ENCODE measurements around the gene GRID1.

GRID1 gene

DNA sequence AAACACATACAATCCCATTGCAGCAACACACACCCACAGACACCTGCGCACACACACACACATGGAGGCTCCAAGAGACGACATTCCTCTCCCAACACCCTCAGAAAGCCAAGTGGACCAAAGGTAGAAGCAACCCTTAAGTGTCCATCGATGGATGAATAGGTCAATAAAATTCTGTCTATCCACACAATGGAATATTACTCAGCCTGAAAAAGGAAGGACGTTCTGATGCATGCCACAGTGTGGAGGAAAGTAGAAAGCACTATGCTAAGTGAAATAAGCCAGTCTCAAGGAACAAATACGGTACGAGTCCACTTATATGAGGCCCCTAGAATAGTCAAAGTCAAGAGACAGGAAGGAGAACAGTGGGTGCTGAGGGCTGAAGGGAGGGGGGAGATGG lies 174.4 kb downstream of the GRID1 start:
- whole genome bisulfite sequencing = 85% methylated on average over 6 of the region's 6 CpGs
- no peak overlapping the region for H2BK5ac ChIP-seq (ENCODE audit: low read depth, low read length, poor library complexity, severe bottlenecking)
- no peak overlapping the region for H2BK15ac ChIP-seq (ENCODE audit: low read depth, poor library complexity, severe bottlenecking)
- H3K14ac ChIP-seq (ENCODE audit: low read length in 2 of 2) = no peak overlapping the region
- H4K8ac ChIP-seq (ENCODE audit: low read length) = no peak overlapping the region
- H3K4ac ChIP-seq (ENCODE audit: low read depth in 1 of 2, low read length in 2 of 2) = no peak overlapping the region
- H2AFZ ChIP-seq (ENCODE audit: low read depth, low read length) = no peak overlapping the region
- H3K27ac ChIP-seq (ENCODE audit: low read length, poor library complexity, severe bottlenecking) = no peak overlapping the region
- no peak overlapping the region for H3K4me2 ChIP-seq (ENCODE audit: low read length, poor library complexity, severe bottlenecking)
- no peaks in the 10 kb centered on the region for H3K27me3 ChIP-seq (ENCODE audit: control insufficient read depth in 1 of 2, insufficient read depth in 1 of 2, low read length in 2 of 2)
- no peak overlapping the region for H2BK120ac ChIP-seq (ENCODE audit: low read depth, low read length)
- no peak overlapping the region for H3K18ac ChIP-seq (ENCODE audit: low read depth in 1 of 2, low read length in 2 of 2)
- DNase-seq = no peak
- no peaks in the 10 kb centered on the region for H3K9me3 ChIP-seq (ENCODE audit: control insufficient read depth, low read length)
- H2BK12ac ChIP-seq (ENCODE audit: low read length in 2 of 2) = no peak overlapping the region
- no peaks in the 10 kb centered on the region for H3K36me3 ChIP-seq (ENCODE audit: control insufficient read depth in 1 of 2, insufficient read depth in 2 of 2, low read depth in 1 of 2, low read length in 2 of 2)
- no peak overlapping the region for H3K23ac ChIP-seq (ENCODE audit: low read length in 2 of 2)
- no peak overlapping the region for H4K91ac ChIP-seq (ENCODE audit: low read length)
- H3K4me1 ChIP-seq (ENCODE audit: control insufficient read depth, insufficient read depth, low read depth, low read length) = no peaks in the 10 kb centered on the region
- no peak overlapping the region for H2AK5ac ChIP-seq (ENCODE audit: low read length, severe bottlenecking)
- no peak overlapping the region for H3K9ac ChIP-seq (ENCODE audit: low read length)
- H3K79me1 ChIP-seq (replicated peaks; ENCODE audit: low read length, poor library complexity, severe bottlenecking) = no peaks in the 10 kb centered on the region
- H3K4me3 ChIP-seq (ENCODE audit: insufficient read depth in 1 of 2, low read depth in 1 of 2, low read length in 2 of 2) = no peak overlapping the region

DNA sequence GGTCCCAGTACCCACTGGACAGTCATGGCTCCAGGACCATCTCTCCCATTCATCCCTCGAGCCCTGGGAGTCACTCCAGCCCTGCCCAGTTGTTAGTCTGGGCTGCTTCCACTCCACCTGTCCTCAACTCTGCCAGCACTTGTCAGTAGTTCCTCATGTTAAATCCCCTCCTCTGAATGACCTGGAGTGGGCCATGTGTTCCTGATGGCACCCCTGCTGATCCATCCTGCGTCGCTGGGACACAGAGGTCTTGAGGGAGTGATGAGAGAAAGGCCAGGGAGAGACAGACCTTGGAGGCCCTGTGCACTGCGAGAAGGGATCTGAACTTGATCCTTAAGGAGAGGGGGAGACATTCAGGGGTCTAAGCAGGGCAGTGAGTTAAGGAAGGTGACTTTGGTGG lies 174.9 kb downstream of the GRID1 start:
- no peaks in the 10 kb centered on the region for H3K9me3 ChIP-seq (ENCODE audit: control insufficient read depth, low read length)
- H2BK120ac ChIP-seq (ENCODE audit: low read depth, low read length) = no peak overlapping the region
- H3K4me3 ChIP-seq (ENCODE audit: insufficient read depth in 1 of 2, low read depth in 1 of 2, low read length in 2 of 2) = no peak overlapping the region
- H4K91ac ChIP-seq (ENCODE audit: low read length) = no peak overlapping the region
- no peak overlapping the region for H2BK5ac ChIP-seq (ENCODE audit: low read depth, low read length, poor library complexity, severe bottlenecking)
- DNase-seq = no peak
- H3K23ac ChIP-seq (ENCODE audit: low read length in 2 of 2) = no peak overlapping the region
- WGBS = 63% methylated on average over 3 of the region's 4 CpGs
- H3K9ac ChIP-seq (ENCODE audit: low read length) = no peak overlapping the region
- no peaks in the 10 kb centered on the region for H3K79me1 ChIP-seq (replicated peaks; ENCODE audit: low read length, poor library complexity, severe bottlenecking)
- no peak overlapping the region for H2BK15ac ChIP-seq (ENCODE audit: low read depth, poor library complexity, severe bottlenecking)
- no peak overlapping the region for H3K4me2 ChIP-seq (ENCODE audit: low read length, poor library complexity, severe bottlenecking)
- H3K27ac ChIP-seq (ENCODE audit: low read length, poor library complexity, severe bottlenecking) = no peak overlapping the region
- H3K4me1 ChIP-seq (ENCODE audit: control insufficient read depth, insufficient read depth, low read depth, low read length) = no peaks in the 10 kb centered on the region
- H3K4ac ChIP-seq (ENCODE audit: low read depth in 1 of 2, low read length in 2 of 2) = no peak overlapping the region
- H2AFZ ChIP-seq (ENCODE audit: low read depth, low read length) = no peak overlapping the region
- no peak overlapping the region for H3K18ac ChIP-seq (ENCODE audit: low read depth in 1 of 2, low read length in 2 of 2)
- no peak overlapping the region for H2AK5ac ChIP-seq (ENCODE audit: low read length, severe bottlenecking)
- no peak overlapping the region for H4K8ac ChIP-seq (ENCODE audit: low read length)
- no peak overlapping the region for H2BK12ac ChIP-seq (ENCODE audit: low read length in 2 of 2)
- no peak overlapping the region for H3K14ac ChIP-seq (ENCODE audit: low read length in 2 of 2)
- no peaks in the 10 kb centered on the region for H3K27me3 ChIP-seq (ENCODE audit: control insufficient read depth in 1 of 2, insufficient read depth in 1 of 2, low read length in 2 of 2)
- H3K36me3 ChIP-seq (ENCODE audit: control insufficient read depth in 1 of 2, insufficient read depth in 2 of 2, low read depth in 1 of 2, low read length in 2 of 2) = no peaks in the 10 kb centered on the region

DNA sequence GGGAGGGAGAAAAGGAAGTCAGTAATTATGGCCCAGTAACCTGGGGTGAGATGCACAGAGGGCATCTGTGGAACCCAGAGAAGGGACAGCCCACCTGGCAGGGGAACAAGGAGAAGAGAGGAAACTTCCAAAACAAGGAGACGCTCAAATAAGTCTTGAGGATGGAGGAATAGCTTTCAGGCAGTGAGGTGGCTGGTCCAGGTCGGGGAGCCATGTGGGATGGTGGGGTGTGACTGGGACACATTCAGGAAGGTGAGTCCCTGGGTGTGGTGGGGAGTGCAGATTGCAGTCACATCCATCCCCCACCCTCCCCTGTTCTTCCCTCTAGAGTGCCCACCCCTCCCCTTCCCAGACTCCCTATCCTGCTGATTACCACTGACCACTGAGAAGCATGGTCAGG lies 175.4 kb downstream of the GRID1 start:
- DNase-seq = no peak
- H3K36me3 ChIP-seq (ENCODE audit: control insufficient read depth in 1 of 2, insufficient read depth in 2 of 2, low read depth in 1 of 2, low read length in 2 of 2) = no peaks in the 10 kb centered on the region
- H4K8ac ChIP-seq (ENCODE audit: low read length) = no peak overlapping the region
- H3K9ac ChIP-seq (ENCODE audit: low read length) = no peak overlapping the region
- H2BK15ac ChIP-seq (ENCODE audit: low read depth, poor library complexity, severe bottlenecking) = no peak overlapping the region
- H3K4me3 ChIP-seq (ENCODE audit: insufficient read depth in 1 of 2, low read depth in 1 of 2, low read length in 2 of 2) = no peak overlapping the region
- H2AFZ ChIP-seq (ENCODE audit: low read depth, low read length) = no peak overlapping the region
- WGBS = 75% methylated on average over 1 of the region's 2 CpGs
- no peak overlapping the region for H3K4me2 ChIP-seq (ENCODE audit: low read length, poor library complexity, severe bottlenecking)
- H3K4ac ChIP-seq (ENCODE audit: low read depth in 1 of 2, low read length in 2 of 2) = no peak overlapping the region
- H3K18ac ChIP-seq (ENCODE audit: low read depth in 1 of 2, low read length in 2 of 2) = no peak overlapping the region
- H2BK120ac ChIP-seq (ENCODE audit: low read depth, low read length) = no peak overlapping the region
- H2AK5ac ChIP-seq (ENCODE audit: low read length, severe bottlenecking) = no peak overlapping the region
- H3K23ac ChIP-seq (ENCODE audit: low read length in 2 of 2) = no peak overlapping the region
- H3K4me1 ChIP-seq (ENCODE audit: control insufficient read depth, insufficient read depth, low read depth, low read length) = no peaks in the 10 kb centered on the region
- H3K27me3 ChIP-seq (ENCODE audit: control insufficient read depth in 1 of 2, insufficient read depth in 1 of 2, low read length in 2 of 2) = no peaks in the 10 kb centered on the region
- no peaks in the 10 kb centered on the region for H3K79me1 ChIP-seq (replicated peaks; ENCODE audit: low read length, poor library complexity, severe bottlenecking)
- no peak overlapping the region for H4K91ac ChIP-seq (ENCODE audit: low read length)
- no peak overlapping the region for H3K27ac ChIP-seq (ENCODE audit: low read length, poor library complexity, severe bottlenecking)
- H2BK5ac ChIP-seq (ENCODE audit: low read depth, low read length, poor library complexity, severe bottlenecking) = no peak overlapping the region
- H3K14ac ChIP-seq (ENCODE audit: low read length in 2 of 2) = no peak overlapping the region
- no peaks in the 10 kb centered on the region for H3K9me3 ChIP-seq (ENCODE audit: control insufficient read depth, low read length)
- no peak overlapping the region for H2BK12ac ChIP-seq (ENCODE audit: low read length in 2 of 2)

DNA sequence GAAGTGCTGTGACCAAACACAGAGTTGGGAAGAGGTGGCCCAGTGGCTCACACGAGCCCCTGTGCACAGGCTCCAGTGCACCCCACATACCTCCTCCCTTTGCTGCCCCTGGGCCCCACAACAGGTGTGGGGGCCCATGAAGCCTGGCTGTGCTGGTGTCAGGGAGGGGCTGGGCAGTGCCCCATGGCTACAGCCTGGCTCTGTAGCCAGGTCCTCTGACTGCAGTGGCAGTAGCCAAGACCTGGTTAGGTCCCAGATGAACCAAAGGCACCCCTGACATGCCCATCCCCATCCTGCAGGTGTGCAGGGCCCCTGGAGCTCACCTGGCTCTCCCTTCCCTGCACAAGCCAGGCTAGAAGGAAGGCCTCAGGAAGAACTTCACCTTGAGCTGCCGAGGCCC lies 176.3 kb downstream of the GRID1 start:
- H3K23ac ChIP-seq (ENCODE audit: low read length in 2 of 2) = no peak overlapping the region
- no peak for DNase-seq
- no peak overlapping the region for H3K4me2 ChIP-seq (ENCODE audit: low read length, poor library complexity, severe bottlenecking)
- H3K18ac ChIP-seq (ENCODE audit: low read depth in 1 of 2, low read length in 2 of 2) = no peak overlapping the region
- no peak overlapping the region for H2AFZ ChIP-seq (ENCODE audit: low read depth, low read length)
- H3K27ac ChIP-seq (ENCODE audit: low read length, poor library complexity, severe bottlenecking) = no peak overlapping the region
- H3K4me1 ChIP-seq (ENCODE audit: control insufficient read depth, insufficient read depth, low read depth, low read length) = no peaks in the 10 kb centered on the region
- no peak overlapping the region for H3K4me3 ChIP-seq (ENCODE audit: insufficient read depth in 1 of 2, low read depth in 1 of 2, low read length in 2 of 2)
- no peak overlapping the region for H3K14ac ChIP-seq (ENCODE audit: low read length in 2 of 2)
- WGBS = 33% methylated on average over 1 of the region's 2 CpGs
- H4K8ac ChIP-seq (ENCODE audit: low read length) = no peak overlapping the region
- H3K79me1 ChIP-seq (replicated peaks; ENCODE audit: low read length, poor library complexity, severe bottlenecking) = no peaks in the 10 kb centered on the region
- no peaks in the 10 kb centered on the region for H3K36me3 ChIP-seq (ENCODE audit: control insufficient read depth in 1 of 2, insufficient read depth in 2 of 2, low read depth in 1 of 2, low read length in 2 of 2)
- H3K9ac ChIP-seq (ENCODE audit: low read length) = no peak overlapping the region
- H3K27me3 ChIP-seq (ENCODE audit: control insufficient read depth in 1 of 2, insufficient read depth in 1 of 2, low read length in 2 of 2) = no peaks in the 10 kb centered on the region
- H3K9me3 ChIP-seq (ENCODE audit: control insufficient read depth, low read length) = no peaks in the 10 kb centered on the region
- no peak overlapping the region for H2BK5ac ChIP-seq (ENCODE audit: low read depth, low read length, poor library complexity, severe bottlenecking)
- H2BK15ac ChIP-seq (ENCODE audit: low read depth, poor library complexity, severe bottlenecking) = no peak overlapping the region
- H4K91ac ChIP-seq (ENCODE audit: low read length) = no peak overlapping the region
- H3K4ac ChIP-seq (ENCODE audit: low read depth in 1 of 2, low read length in 2 of 2) = no peak overlapping the region
- H2BK120ac ChIP-seq (ENCODE audit: low read depth, low read length) = no peak overlapping the region
- no peak overlapping the region for H2AK5ac ChIP-seq (ENCODE audit: low read length, severe bottlenecking)
- no peak overlapping the region for H2BK12ac ChIP-seq (ENCODE audit: low read length in 2 of 2)

Measured in mesenchymal stem cell (in vitro differentiated cells and primary cell).